GM19438 (cell line): ENCODE data around the gene RASD1.

Source experiments
- ATAC-seq: cut with Tn5 transposase; IDR thresholded peaks from one replicate; pipeline ENCODE4 v1.9.1; 2021; ENCODE audit warnings: low read depth; ENCODE audit not compliant: unreplicated experiment

Gene RASD1

GRCh38 chr17:17448076-17448475 is 48.1 kb downstream of the RASD1 start:
- no peak for ATAC-seq

GRCh38 chr17:17447264-17447663 is 48.9 kb downstream of the RASD1 start:
- ATAC-seq: no peak

GRCh38 chr17:17446666-17447155 is 49.5 kb downstream of the RASD1 start:
- ATAC-seq: no peak

- no peak for ATAC-seq
Observed at GRCh38 chr17:17445925-17446665, 50.1 kb downstream of the RASD1 start.

- no peak for ATAC-seq
Observed at GRCh38 chr17:17445296-17445924, 50.8 kb downstream of the RASD1 start.
